Activated T-cell treated with anti-CD3 and anti-CD28 coated beads, Interleukin-2, amount 50 U/mL, for 72 hours (primary cell): Measurements from ENCODE around the gene CCDC71L. TPM values are rescaled to one million over a fixed set of nuclear protein-coding genes. Genes with fewer than 3 reads are reported as not detected.

ENCODE experiments used
- ATAC-seq, 2 donors: fragments of 150-1000 bp; cut with Tn5 transposase; replicated peaks in 1 of 2; 2 replicates each; pipeline ENCODE4 v1.10.0; 2021; ENCODE audit warnings: moderate library complexity in 2 of 2, mild to moderate bottlenecking in 1 of 2
- DNase-seq, 2 donors: peaks; one replicate each; pipeline ENCODE4 v3.0.0; 2021 to 2022; ENCODE audit warnings: mixed read lengths in 1 of 2
- H3K27ac Mint-ChIP-seq: one replicate; pipeline ENCODE4 v1.8.0; 2022; ENCODE audit warnings: mild to moderate bottlenecking, moderate library complexity, mixed read lengths
- H3K27me3 Mint-ChIP-seq: one replicate; pipeline ENCODE4 v1.8.0; 2022; ENCODE audit warnings: low read depth, mixed read lengths
- H3K36me3 Mint-ChIP-seq, 2 donors: one replicate each; pipeline ENCODE4 v1.8.0; 2022; ENCODE audit warnings: mixed read lengths in 2 of 2, mild to moderate bottlenecking in 1 of 2; ENCODE audit not compliant: insufficient read depth in 2 of 2
- H3K4me1 Mint-ChIP-seq: one replicate; pipeline ENCODE4 v1.8.0; 2022; ENCODE audit warnings: low read depth, mixed read lengths
- H3K4me3 Mint-ChIP-seq, 2 donors: one replicate each; pipeline ENCODE4 v1.8.0; 2022; ENCODE audit warnings: mild to moderate bottlenecking in 2 of 2, mixed read lengths in 2 of 2, moderate library complexity in 2 of 2
- H3K9me3 Mint-ChIP-seq, 2 donors: one replicate each; pipeline ENCODE4 v1.8.0; 2022; ENCODE audit warnings: mixed read lengths in 2 of 2
- total RNA-seq, 2 donors: library from RNA; stranded (reverse); gene quantifications; one replicate each; pipeline ENCODE4 v1.2.3, GENCODE V29; 2022

Gene CCDC71L
- total RNA-seq, 2 donors from 2014 or later: 24.1 to 41.5 TPM

DNA sequence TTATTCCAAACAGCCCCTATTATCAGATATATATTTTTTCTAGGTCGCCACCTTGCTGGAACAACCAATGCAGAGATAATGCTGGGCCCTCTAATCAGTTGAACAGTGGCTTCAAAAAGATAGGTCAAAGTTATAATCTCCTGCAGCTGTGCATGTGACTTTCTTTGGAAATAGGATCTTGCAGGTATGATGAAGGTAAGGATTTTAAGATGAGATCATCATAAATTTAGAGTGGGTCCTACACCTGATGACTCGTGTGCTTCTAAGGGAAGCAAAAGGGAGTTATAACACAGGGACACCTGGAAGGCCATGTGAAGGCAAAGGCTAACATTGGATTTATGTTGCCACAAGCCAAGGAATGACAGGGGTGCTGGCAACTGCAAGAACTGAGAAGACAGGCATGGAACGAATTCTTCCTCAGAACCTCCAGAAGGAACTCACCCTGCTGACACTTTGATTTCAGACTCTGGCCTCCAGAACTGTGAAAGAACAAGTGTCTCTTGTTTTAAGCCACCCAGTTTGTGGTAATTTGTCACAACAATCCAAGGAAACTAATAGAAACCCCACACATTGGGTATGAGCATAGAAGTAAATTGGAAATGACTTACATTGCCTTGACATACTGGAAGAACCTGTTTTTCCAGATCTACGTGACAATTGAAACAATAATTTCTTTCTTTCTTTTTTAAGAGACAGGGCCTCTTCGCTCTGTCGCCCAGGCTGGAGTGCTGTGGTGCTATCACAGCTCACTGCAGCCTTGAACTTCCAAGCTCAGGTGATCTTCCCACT lies 34.4 kb downstream of the CCDC71L start:
- H3K27ac Mint-ChIP-seq: no peak overlapping the region
- peaks cover 20% of the 10 kb centered on the region for H3K4me1 Mint-ChIP-seq
- H3K36me3 Mint-ChIP-seq: peaks cover 0 to 4% of the 10 kb centered on the region in 2 donors
- ATAC-seq (no peak), DNase-seq (no peak)
- H3K4me3 Mint-ChIP-seq: no peak overlapping the region
- no peaks in the 10 kb centered on the region for H3K27me3 Mint-ChIP-seq
- peaks cover 0 to 3% of the 10 kb centered on the region in 2 donors for H3K9me3 Mint-ChIP-seq

GRCh38 chr7:106625678-106626301 lies 35.2 kb downstream of the CCDC71L start:
- Mint-ChIP-seq H3K4me3 (no peak overlapping the region), H3K9me3 (peaks cover 3 to 4% of the 10 kb centered on the region in 2 donors), H3K27ac (no peak overlapping the region), H3K36me3 (peaks cover 0 to 4% of the 10 kb centered on the region in 2 donors), H3K4me1 (peaks cover 20% of the 10 kb centered on the region), H3K27me3 (no peaks in the 10 kb centered on the region)
- ATAC-seq (peak in 1 of 2 donors; percentile 20), DNase-seq (no peak)

DNA sequence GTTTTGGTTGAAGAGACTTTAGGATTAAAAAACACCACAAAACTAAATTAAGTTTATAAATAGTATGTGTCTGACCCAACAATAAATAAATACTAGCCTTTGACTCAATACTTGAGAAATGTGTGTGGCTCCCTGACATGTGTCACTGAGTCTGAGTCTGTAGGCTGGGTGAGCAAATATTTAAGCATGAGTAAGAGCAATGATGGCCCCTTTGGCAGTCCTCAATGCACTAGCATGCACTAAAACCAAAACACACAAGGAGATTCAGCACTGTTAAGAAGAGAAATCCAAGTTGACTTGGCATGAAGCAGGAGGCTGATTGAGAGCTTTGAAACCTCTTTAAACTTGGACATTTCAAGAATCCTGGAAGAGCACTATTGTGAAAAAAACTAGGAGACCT lies 37.1 kb downstream of the CCDC71L start:
- H3K27me3 Mint-ChIP-seq: peaks cover 12% of the 10 kb centered on the region
- DNase-seq: no peak
- peaks cover 20% of the 10 kb centered on the region for H3K4me1 Mint-ChIP-seq
- no peak overlapping the region for H3K27ac Mint-ChIP-seq
- no peak overlapping the region for H3K4me3 Mint-ChIP-seq
- H3K36me3 Mint-ChIP-seq: peaks cover 0 to 4% of the 10 kb centered on the region in 2 donors
- ATAC-seq: peak in 1 of 2 donors; percentile 70
- peaks cover 3 to 6% of the 10 kb centered on the region in 2 donors for H3K9me3 Mint-ChIP-seq

DNA sequence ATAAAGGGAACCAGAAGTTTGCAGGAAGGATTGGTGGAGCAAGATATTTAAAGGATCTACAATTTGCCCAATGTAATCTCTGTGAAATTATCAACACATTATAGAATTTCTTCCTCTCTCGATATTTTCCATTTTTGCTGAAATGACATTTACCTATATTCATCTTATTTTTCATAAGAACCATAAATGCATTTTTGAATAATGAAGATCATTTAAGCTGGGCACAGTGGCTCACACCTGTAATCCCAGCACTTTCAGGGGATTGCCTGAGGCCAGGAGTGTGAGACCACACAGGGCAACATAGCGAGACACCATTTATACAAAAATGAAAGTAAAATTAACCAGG lies 37.7 kb downstream of the CCDC71L start:
- Mint-ChIP-seq H3K27ac (no peak overlapping the region), H3K27me3 (peaks cover 13% of the 10 kb centered on the region), H3K4me1 (peaks cover 20% of the 10 kb centered on the region), H3K9me3 (peaks cover 3 to 6% of the 10 kb centered on the region in 2 donors), H3K4me3 (no peak overlapping the region), H3K36me3 (peaks cover 0 to 4% of the 10 kb centered on the region in 2 donors)
- DNase-seq (no peak), ATAC-seq (no peak)

DNA sequence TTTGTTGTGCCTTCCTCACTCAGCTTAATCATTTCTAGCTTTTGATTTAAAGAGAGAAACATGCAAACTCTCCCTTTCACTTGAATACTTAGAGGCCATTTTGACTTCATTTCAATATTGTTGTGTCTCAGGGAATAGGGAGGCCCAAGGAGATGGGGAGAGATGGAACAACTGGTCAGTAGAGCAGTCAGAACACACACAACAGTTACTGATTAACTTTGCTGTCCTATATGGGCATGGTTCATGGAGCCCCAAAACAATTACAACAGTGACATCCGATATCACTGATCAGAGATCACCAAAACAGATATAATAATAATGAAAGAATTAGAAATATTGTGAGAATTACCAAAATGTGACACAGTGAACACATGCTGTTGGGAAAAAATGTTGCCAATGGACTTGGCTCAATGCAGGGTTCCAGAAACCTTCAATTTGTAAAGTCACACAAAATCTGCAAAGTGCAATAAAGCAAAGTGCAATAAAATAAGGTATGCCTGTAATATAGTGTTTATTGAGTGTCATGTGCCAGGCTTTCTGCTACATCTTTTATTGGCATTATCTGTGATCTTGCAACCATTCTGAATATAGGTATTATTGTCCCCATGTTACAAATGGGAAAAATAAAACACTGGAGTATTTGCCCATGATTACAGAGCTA lies 38.2 kb downstream of the CCDC71L start:
- DNase-seq: no peak
- peaks cover 13% of the 10 kb centered on the region for H3K27me3 Mint-ChIP-seq
- peaks cover 3 to 6% of the 10 kb centered on the region in 2 donors for H3K9me3 Mint-ChIP-seq
- ATAC-seq: no peak
- H3K4me3 Mint-ChIP-seq: no peak overlapping the region
- H3K36me3 Mint-ChIP-seq: peaks cover 0 to 4% of the 10 kb centered on the region in 2 donors
- H3K27ac Mint-ChIP-seq: no peak overlapping the region
- peaks cover 20% of the 10 kb centered on the region for H3K4me1 Mint-ChIP-seq

GRCh38 chr7:106621393-106622132 lies 39.4 kb downstream of the CCDC71L start:
- Mint-ChIP-seq H3K4me1 (peaks cover 20% of the 10 kb centered on the region), H3K27ac (no peak overlapping the region), H3K9me3 (peaks cover 3 to 6% of the 10 kb centered on the region in 2 donors), H3K4me3 (no peak overlapping the region), H3K27me3 (peaks cover 19% of the 10 kb centered on the region), H3K36me3 (peaks cover 0 to 4% of the 10 kb centered on the region in 2 donors)
- no peak for DNase-seq
- ATAC-seq: no peak

DNA sequence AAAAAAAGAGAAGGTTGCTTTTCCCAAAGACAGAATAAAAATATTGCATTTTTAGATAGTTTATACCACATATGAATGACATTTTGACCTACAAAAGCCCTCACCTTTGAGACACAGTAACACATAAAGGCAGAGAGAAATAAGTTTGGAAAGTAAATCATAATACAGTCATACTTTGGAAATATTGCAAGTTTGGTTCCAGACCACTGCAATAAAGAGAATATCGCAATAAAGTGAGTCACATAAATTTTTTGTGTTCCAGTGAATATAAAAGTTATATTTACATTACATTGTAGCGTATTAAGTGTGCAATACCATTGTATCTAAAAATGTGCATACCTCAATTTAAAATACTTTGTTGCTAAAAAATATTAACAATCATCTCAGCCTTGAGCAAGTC lies 40.3 kb downstream of the CCDC71L start:
- no peak for DNase-seq
- H3K36me3 Mint-ChIP-seq: peaks cover 0 to 4% of the 10 kb centered on the region in 2 donors
- no peak overlapping the region for H3K4me3 Mint-ChIP-seq
- ATAC-seq: no peak
- H3K27me3 Mint-ChIP-seq: peaks cover 19% of the 10 kb centered on the region
- no peak overlapping the region for H3K27ac Mint-ChIP-seq
- peaks cover 3 to 6% of the 10 kb centered on the region in 2 donors for H3K9me3 Mint-ChIP-seq
- H3K4me1 Mint-ChIP-seq: peaks cover 21% of the 10 kb centered on the region

GRCh38 chr7:106620034-106620433 lies 40.9 kb downstream of the CCDC71L start:
- ATAC-seq (no peak), DNase-seq (no peak)
- Mint-ChIP-seq H3K27me3 (peaks cover 24% of the 10 kb centered on the region), H3K4me1 (peaks cover 15% of the 10 kb centered on the region), H3K36me3 (peaks cover 0 to 5% of the 10 kb centered on the region in 2 donors), H3K27ac (no peak overlapping the region), H3K4me3 (no peak overlapping the region), H3K9me3 (peaks cover 3 to 6% of the 10 kb centered on the region in 2 donors)

DNA sequence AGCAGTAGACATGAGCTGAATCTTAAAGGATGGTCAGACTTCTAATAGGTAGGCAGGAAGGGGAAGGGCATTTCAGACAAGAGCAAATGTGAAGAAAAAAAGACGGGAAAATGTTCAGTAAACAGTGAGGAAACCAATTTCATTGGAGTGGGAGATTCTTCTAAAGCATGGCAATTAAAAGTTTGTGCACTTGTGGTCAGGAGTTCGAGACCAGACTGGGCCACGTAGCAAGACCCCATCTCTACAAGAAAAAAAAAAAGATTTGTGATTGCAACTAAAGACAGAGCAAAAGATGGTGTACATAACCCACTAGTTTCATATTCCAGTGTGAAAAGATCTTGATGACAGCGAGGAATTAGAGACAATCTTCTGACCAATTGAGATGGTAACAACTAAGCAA lies 41.7 kb downstream of the CCDC71L start:
- DNase-seq (no peak), ATAC-seq (no peak)
- Mint-ChIP-seq H3K27me3 (peaks cover 25% of the 10 kb centered on the region), H3K9me3 (peaks cover 3 to 6% of the 10 kb centered on the region in 2 donors), H3K27ac (no peak overlapping the region), H3K4me1 (peaks cover 15% of the 10 kb centered on the region), H3K4me3 (no peak overlapping the region), H3K36me3 (peaks cover 0 to 5% of the 10 kb centered on the region in 2 donors)

- DNase-seq (no peak), ATAC-seq (no peak)
- Mint-ChIP-seq H3K27me3 (peaks cover 25% of the 10 kb centered on the region), H3K27ac (no peak overlapping the region), H3K4me1 (peaks cover 8% of the 10 kb centered on the region), H3K36me3 (peaks cover 0 to 5% of the 10 kb centered on the region in 2 donors), H3K9me3 (peaks cover 3 to 6% of the 10 kb centered on the region in 2 donors), H3K4me3 (no peak overlapping the region)
Measured at GRCh38 chr7:106618480-106618879, 42.5 kb downstream of the CCDC71L start.

DNA sequence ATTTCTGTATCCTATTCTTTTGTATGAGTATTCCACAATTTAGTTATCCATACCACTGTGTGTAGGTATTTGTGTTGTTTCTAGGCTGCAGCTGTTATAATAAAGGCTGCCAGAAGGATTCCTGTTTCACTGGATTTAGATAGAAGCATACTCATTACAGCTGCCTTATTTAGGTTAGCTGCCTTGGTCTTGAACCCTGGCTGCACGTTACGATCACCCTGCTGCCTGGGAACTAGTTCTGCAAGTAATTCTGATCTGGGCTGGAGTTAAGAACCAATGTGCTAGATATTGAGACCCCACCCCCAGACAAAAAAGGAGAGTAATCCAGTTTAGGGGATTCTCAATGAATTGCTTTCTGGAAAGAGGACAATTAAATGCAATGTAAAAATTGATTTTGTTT lies 43.1 kb downstream of the CCDC71L start:
- ATAC-seq (no peak), DNase-seq (no peak)
- H3K4me3 Mint-ChIP-seq: no peak overlapping the region
- peaks cover 5% of the 10 kb centered on the region for H3K4me1 Mint-ChIP-seq
- peaks cover 0 to 5% of the 10 kb centered on the region in 2 donors for H3K36me3 Mint-ChIP-seq
- peaks cover 25% of the 10 kb centered on the region for H3K27me3 Mint-ChIP-seq
- no peak overlapping the region for H3K27ac Mint-ChIP-seq
- peaks cover 3 to 6% of the 10 kb centered on the region in 2 donors for H3K9me3 Mint-ChIP-seq

DNA sequence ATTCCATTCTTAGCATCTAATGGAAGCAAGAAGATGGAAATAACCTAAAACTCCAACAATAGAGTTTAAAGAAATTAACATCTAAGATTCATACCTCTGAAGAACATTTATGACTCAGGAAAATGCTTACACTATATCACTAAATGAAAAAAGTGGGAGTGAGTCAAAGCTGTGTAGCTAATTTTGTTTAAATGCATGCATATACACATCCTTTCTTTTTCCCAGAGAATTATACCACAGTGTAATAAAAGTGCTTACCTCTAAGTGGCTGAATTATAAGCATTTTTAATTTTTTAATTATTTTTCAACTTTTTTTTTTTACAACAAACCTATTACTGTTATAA lies 44.3 kb downstream of the CCDC71L start:
- ATAC-seq: peak in 1 of 2 donors; percentile 35
- H3K27me3 Mint-ChIP-seq: peaks cover 25% of the 10 kb centered on the region

More for the DNA sequence above, 44.3 kb downstream of the CCDC71L start:
- peaks cover 3% of the 10 kb centered on the region in 2 donors for H3K9me3 Mint-ChIP-seq
- no peak overlapping the region for H3K4me3 Mint-ChIP-seq
- H3K36me3 Mint-ChIP-seq: peaks cover 0 to 1% of the 10 kb centered on the region in 2 donors
- no peak overlapping the region for H3K27ac Mint-ChIP-seq
- peaks cover 5% of the 10 kb centered on the region for H3K4me1 Mint-ChIP-seq
- no peak for DNase-seq
